GM18507 (cell line): ENCODE results near the gene RAD18.

Source experiments
- DNase-seq: peaks from one replicate; pipeline ENCODE4 v3.0.0; 2011; ENCODE audit warnings: low read depth; ENCODE audit not compliant: insufficient read length; ENCODE audit errors: extremely low spot score
- FAIRE-seq: peaks from 2 replicates; lab custom pipeline; 2011; peaks lifted over from hg19 to GRCh38; lab: Jason Lieb, UNC

The RAD18 gene

DNA sequence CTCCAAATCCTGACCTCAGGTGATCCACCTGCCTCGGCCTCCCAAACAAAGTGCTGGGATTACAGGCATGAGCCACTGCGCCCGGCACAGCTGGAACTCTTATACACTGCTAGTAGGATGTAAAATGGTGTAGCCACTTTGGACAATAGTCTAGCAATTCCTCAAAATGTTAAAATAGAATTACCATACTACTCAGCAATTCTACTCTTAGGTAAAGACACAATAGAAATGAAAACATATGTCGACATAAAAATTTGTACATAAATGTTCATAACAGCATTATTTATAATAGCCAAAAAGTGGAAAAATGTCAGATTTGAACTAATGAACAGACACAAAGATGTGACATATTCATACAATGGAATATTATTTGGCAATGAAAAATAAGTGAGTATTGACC, 33.4 kb downstream of the RAD18 start:
- FAIRE-seq (no peak), DNase-seq (no peak)

- no peak for FAIRE-seq
- DNase-seq, result no peak
Observed at GRCh38 chr3:8914491-8914890, 48.8 kb downstream of the RAD18 start.

DNA sequence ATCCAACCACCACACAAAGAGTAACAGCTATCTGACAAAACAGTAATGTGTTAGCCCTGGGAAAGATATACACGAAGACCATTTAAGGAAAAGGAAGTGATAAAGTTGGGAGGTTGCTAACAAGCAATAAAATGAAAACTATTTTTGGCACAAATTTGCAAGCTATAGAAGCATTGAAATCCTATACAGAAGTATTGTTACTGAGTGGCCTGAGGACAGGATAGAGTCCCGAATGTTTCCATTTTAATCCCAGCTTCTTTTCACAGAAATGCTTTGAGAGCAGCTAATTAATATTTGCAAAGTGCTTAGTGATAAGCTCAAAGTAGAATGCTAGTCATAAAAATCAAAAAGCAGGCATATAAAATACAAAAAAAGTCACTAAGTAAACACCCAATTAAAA, 51.5 kb downstream of the RAD18 start:
- no peak for FAIRE-seq
- no peak for DNase-seq

- no peak for DNase-seq
- no peak for FAIRE-seq
Observed at GRCh38 chr3:8909160-8909559, 54.1 kb downstream of the RAD18 start.

- FAIRE-seq (no peak), DNase-seq (no peak)
Observed at GRCh38 chr3:8903191-8903590, 60.1 kb downstream of the RAD18 start.

DNA sequence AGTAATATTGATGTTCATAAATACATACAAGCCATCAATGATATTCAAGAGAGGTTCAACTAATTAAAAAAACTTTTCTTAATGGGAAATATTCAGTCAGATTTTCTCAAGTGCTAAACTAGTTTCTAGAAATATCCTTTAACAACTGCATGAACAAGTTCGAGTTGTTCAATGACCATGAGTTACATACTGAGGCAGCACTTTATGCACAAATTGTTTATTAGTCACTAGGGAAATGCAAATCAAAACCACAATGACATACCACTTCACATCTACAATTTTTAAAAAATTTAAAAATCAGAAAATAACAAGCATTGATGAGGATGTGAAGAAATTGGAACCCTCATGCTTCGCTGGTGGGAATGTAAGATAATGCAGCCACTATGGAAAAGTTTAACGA, 62.4 kb downstream of the RAD18 start:
- no peak for FAIRE-seq
- DNase-seq, result no peak

- DNase-seq (no peak), FAIRE-seq (no peak)
Observed at GRCh38 chr3:8899876-8900460, 63.3 kb downstream of the RAD18 start.

DNA sequence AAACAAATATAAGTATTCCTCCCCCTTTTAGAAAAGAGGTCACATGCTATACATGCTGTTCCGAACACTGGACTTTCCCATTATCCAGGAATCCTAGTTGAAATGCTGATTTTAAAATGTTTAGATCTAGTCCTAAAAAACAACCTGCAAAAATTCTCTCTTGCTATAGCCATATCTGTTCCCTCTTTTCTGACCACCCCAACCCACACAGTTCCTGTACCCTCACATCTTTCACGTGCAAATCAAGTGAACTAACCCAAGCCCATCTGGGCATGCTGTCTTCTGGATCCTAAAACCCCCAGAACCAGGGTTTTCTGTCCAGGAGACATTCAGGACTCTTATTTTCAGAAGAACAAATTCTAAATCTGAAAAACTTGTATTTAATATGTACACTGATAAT, 67.4 kb downstream of the RAD18 start:
- FAIRE-seq (no peak), DNase-seq (no peak)

GRCh38 chr3:8893001-8893400, 70.3 kb downstream of the RAD18 start:
- DNase-seq (no peak), FAIRE-seq (no peak)

GRCh38 chr3:8891774-8892173, 71.5 kb downstream of the RAD18 start:
- FAIRE-seq (no peak), DNase-seq (no peak)

GRCh38 chr3:8891303-8891702, 72.0 kb downstream of the RAD18 start:
- FAIRE-seq (no peak), DNase-seq (no peak)

GRCh38 chr3:8888301-8888915, 74.9 kb downstream of the RAD18 start:
- no peak for DNase-seq
- no peak for FAIRE-seq

- FAIRE-seq, result no peak
- no peak for DNase-seq
Observed at GRCh38 chr3:8887435-8888300, 75.6 kb downstream of the RAD18 start.

GRCh38 chr3:8886546-8886945, 76.7 kb downstream of the RAD18 start:
- FAIRE-seq (no peak), DNase-seq (no peak)

DNA sequence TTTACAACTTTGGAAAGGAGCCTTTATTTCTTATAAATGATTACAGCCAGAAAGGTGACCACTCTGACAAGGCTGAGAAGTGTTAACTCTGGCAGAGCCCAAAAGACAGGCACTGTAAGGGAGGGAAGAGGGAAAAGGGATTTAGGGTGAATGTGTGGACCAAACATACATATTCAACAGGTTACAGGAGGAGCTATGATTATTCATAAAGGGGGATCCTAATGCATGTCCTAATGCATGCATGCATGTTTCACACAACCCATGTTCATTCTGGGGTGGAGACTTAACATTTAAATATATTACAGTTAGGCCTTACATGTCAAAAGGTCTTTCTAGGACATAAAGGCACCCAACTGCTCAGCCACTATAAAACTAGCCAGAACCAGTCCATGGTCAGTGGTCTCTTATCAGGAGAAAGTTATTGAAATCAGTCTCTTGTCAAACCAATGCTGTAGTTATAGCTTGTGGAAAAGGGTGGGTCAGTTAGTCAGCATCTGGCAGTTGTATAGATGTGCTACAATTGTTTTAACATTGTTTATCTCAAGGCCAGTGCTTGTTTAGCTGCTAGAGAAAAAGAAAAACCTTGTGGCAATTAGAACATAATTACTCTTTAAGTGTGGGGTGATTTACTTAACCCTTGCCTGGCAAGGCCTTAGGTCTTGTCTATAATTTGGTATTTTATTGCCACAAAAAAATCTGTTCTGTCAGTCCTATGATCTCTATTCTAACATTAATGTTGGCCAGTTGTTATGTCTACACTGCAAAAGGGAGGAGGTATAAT, 77.5 kb downstream of the RAD18 start:
- DNase-seq, result no peak
- no peak for FAIRE-seq

- DNase-seq (no peak), FAIRE-seq (no peak)
Observed at GRCh38 chr3:8884630-8885290, 78.5 kb downstream of the RAD18 start.

DNA sequence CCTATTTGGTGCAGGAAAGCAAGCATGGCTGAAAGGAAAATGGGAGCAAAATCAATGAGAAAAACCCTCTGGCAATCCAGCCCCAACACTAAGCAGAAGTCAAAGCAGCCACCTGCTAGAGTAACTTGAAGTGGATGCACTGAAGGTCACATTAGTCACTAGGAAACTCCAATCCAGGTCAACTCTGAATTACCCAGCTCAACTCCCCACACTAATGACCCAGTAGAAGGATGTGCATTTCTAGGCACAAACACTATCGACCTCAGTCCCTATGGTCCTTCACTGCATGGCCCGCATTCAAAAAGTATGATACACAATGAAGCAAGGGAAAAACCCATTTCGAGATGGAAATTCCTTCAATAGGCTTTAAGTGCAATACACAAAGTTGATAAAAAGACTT, 80.6 kb downstream of the RAD18 start:
- FAIRE-seq, result no peak
- DNase-seq, result no peak

GRCh38 chr3:8882171-8882593, 81.1 kb downstream of the RAD18 start:
- FAIRE-seq (no peak), DNase-seq (no peak)

DNA sequence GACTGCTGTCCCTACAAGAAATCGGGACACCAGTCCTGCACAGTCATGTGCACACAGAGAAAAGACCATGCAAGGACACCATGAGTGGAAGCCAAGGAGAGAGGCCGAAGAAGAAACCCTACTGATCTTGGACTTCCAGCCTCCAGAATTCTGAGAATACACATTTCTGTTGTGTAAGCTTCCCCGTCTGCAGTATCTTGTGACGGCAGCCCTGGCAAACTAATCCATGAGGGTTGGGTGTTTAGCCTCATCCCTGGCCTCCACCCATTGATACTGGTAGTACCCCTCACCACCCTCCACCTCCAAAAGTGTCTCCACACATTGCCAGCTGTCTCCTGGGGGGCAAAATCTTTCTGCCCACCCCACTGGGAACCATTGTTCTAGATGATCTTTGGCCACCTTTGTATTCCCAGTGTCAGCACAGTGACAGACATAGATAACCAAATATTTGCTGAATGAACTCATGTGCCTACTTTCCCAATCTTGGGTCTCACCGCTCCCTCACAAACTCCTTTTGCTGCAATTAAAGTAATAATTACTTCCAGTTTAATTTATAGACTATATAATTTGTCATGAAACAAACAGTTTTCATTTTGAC, 83.8 kb downstream of the RAD18 start:
- no peak for DNase-seq
- FAIRE-seq, result no peak
